ENCODE data around the gene RADIL. TPM values are rescaled to one million over a fixed set of nuclear protein-coding genes. Genes with fewer than 3 reads are reported as not detected.

The RADIL gene
- total and polyA plus RNA-seq, 9 of the 15 experiments (the other 6 are each of a cell fraction or from before 2014, with no cell fraction given) = 0.06 to 8.1 (median 1.9) TPM; not detected in 1

DNA sequence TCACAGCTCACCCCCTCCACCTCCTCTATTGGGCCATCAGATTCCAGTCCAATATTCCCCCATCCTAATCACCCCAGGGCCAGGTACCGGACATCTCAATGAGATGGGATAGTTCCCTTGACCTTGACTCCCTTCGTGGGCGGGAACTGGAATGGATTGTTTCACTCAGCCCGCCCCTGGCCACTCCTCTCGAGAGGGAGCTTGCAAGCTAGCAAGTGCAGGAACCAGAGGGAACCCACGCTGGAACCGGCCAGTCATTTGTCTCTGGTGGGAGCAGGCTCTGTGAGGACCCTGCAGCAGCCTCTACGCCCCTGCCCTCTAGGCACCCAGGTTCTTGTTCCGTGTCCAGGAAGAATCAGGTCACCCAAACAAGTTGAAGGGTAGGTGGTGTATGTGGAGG is 11.0 kb upstream of the RADIL start:
- Histone ChIP-seq H3K4me3 (no peak overlapping the region), H3K4me2 (ENCODE audit: insufficient read depth, low read length) (no peak overlapping the region), H2AFZ (ENCODE audit: low read depth, low read length) (no peak overlapping the region), H3K9me3 (replicated peaks; ENCODE audit: control insufficient read depth, insufficient read depth, low read depth, low read length) (no peaks in the 10 kb centered on the region; the same call in 1 of the 2 replicates), H3K9me1 (ENCODE audit: control insufficient read depth, insufficient read depth, low read length) (no peaks in the 10 kb centered on the region), H3K27me3 (ENCODE audit: control insufficient read depth in 2 of 2, insufficient read depth in 2 of 2, low read length in 2 of 2) (peaks cover 11 to 34% of the 10 kb centered on the region in 2 experiments), H3K9ac (ENCODE audit: insufficient read depth in 1 of 2, low read depth in 2 of 2, low read length in 2 of 2) (no peak overlapping the region), H3K36me3 (ENCODE audit: control insufficient read depth, insufficient read depth, low read length) (no peaks in the 10 kb centered on the region), H3K4me1 (replicated peaks in 1 of 2; ENCODE audit: control insufficient read depth in 2 of 2, insufficient read depth in 2 of 2, low read length in 2 of 2) (no peaks in the 10 kb centered on the region; a peak in 1 of 5 replicates), H3K79me2 (ENCODE audit: control insufficient read depth, insufficient read depth, low read length) (no peaks in the 10 kb centered on the region), H4K20me1 (replicated peaks; ENCODE audit: control insufficient read depth, insufficient read depth, low read length) (no peaks in the 10 kb centered on the region), H3K27ac (ENCODE audit: extremely low read depth, low read depth, low read length) (no peak overlapping the region)
- TF ChIP-seq, protein P1, sequence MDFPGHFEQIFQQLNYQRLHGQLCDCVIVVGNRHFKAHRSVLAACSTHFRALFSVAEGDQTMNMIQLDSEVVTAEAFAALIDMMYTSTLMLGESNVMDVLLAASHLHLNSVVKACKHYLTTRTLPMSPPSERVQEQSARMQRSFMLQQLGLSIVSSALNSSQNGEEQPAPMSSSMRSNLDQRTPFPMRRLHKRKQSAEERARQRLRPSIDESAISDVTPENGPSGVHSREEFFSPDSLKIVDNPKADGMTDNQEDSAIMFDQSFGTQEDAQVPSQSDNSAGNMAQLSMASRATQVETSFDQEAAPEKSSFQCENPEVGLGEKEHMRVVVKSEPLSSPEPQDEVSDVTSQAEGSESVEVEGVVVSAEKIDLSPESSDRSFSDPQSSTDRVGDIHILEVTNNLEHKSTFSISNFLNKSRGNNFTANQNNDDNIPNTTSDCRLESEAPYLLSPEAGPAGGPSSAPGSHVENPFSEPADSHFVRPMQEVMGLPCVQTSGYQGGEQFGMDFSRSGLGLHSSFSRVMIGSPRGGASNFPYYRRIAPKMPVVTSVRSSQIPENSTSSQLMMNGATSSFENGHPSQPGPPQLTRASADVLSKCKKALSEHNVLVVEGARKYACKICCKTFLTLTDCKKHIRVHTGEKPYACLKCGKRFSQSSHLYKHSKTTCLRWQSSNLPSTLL (IDR thresholded peaks at IDR 0.05) = no peak
- no peak for TF ChIP-seq STAT5A (IDR thresholded peaks at IDR 0.05; ENCODE audit: borderline replicate concordance, low read length)
- TF ChIP-seq ZNF316 (IDR thresholded peaks at IDR 0.05) = no peak
- no peak for TF ChIP-seq ETV5 (CRISPR knock-in tag; IDR thresholded peaks at IDR 0.05; ENCODE audit: low read depth)
- TF ChIP-seq HMG20B (CRISPR knock-in tag; IDR thresholded peaks at IDR 0.05) = no peak
- TF ChIP-seq GTF2A2 (tag; IDR thresholded peaks at IDR 0.05) = no peak
- intact Hi-C loops (cut with micrococcal nuclease) = no loop called here
- no TSS peak for BruUV-seq (replicated peaks)
- no peak for FAIRE-seq
- ATAC-seq = peak; percentile 73
- no peak for DNase-seq (ENCODE audit: extremely low read depth in 1 of 4, low spot score in 3 of 4)
- ChIA-PET POLR2A (interaction anchor here (0.6 to 1.1 kb wide), 3 partner anchors 9 to 359 kb away, joined by 3 read pairs; no protein-coding TSS in a partner anchor), CTCF (ENCODE audit: low intra/inter-chr PET ratio) (no interaction called here)
- in situ Hi-C loops (cut with MboI) = no loop called here
- WGBS (ENCODE audit: insufficient coverage, low coverage, missing lambda C conversion rate) = 33% methylated on average over 9 of the region's 9 CpGs
